Measurements from ENCODE around the gene SVOP.
"Not testable (repeated sequence)": the region's sequence is repeated elsewhere in the genome, so short reads cannot be mapped to it uniquely, and the experiment has no call there.

SVOP gene

DNA sequence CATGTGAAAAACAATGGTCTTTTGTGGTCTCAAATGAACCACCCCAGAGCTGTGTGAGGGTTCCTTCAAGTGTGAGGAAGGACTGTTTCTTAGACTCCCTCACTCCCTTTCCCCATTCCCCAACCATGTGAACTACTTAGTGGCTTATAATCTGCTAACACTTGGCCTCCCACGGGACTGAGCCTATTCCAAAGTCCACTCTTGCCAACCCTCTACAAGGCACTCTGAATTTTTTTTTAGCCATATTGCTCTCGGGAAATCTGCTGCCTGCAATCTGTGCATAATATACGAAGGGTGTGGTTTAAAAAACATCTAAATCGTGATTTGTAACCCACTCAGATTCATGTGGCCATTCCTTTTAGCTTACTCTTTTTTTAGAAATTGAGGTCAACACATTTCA is 2.6 kb downstream of the SVOP start:
- H3K27me3 Mint-ChIP-seq: peaks cover 67 to 76% of the 10 kb centered on the region in 2 donors
- H3K36me3 Mint-ChIP-seq (ENCODE audit: insufficient read depth): no peaks in the 10 kb centered on the region
- H3K27ac Mint-ChIP-seq: no peak overlapping the region
- DNase-seq: no peak
- H3K4me1 Mint-ChIP-seq (ENCODE audit: low read depth in 2 of 2): peaks cover 0 to 2% of the 10 kb centered on the region in 2 donors
- no peaks in the 10 kb centered on the region for H3K9me3 Mint-ChIP-seq
- no peak for ATAC-seq (replicated peaks)
- H3K4me3 Mint-ChIP-seq: no peak overlapping the region

DNA sequence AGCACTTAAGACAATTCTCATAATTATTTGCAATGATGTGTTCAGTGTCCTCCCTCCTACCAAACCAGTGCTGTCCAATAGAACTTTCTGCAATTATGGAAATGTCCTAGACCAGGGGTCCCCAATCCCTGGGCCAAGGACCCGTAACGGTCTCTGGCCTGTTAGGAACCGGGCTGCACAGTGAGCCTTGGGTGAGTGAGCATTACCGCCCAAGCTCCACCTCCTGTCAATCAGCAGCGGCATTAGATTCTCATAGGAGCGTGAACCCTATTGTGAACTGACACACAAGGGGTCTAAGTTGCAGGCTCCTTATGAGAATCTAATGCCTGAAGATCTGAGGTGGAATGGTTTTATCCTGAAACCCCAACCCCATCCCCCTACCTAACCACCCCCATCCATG is 3.9 kb downstream of the SVOP start:
- Mint-ChIP-seq H3K4me3 (no peak overlapping the region), H3K4me1 (ENCODE audit: low read depth in 2 of 2) (peaks cover 0 to 2% of the 10 kb centered on the region in 2 donors), H3K36me3 (ENCODE audit: insufficient read depth) (no peaks in the 10 kb centered on the region), H3K27me3 (peaks cover 66 to 69% of the 10 kb centered on the region in 2 donors), H3K9me3 (no peaks in the 10 kb centered on the region), H3K27ac (no peak overlapping the region)
- no peak for DNase-seq
- ATAC-seq (replicated peaks): no peak

DNA sequence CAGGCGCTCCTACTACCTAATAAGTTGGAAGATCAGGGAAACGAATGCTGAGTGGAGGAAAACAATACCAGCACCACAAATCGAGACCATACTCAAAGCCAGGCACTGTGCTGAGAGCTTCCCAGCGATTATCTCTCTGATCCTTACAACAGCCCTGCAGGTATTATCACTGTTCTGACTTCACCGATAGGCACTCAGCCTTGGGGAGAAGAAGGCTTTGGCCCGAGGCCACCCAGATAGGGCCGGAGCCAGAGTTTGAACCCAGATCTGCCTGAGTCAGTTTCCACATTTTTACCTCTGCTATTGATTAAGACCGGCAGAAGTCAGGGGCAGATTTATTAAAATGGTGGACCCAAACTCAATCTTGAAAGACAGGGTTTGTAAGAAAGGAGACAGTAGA is 4.9 kb downstream of the SVOP start:
- no peaks in the 10 kb centered on the region for H3K36me3 Mint-ChIP-seq (ENCODE audit: insufficient read depth)
- H3K4me1 Mint-ChIP-seq (ENCODE audit: low read depth in 2 of 2): peaks cover 0 to 2% of the 10 kb centered on the region in 2 donors
- no peaks in the 10 kb centered on the region for H3K9me3 Mint-ChIP-seq
- no peak overlapping the region for H3K4me3 Mint-ChIP-seq
- no peak overlapping the region for H3K27ac Mint-ChIP-seq
- DNase-seq (no peak), ATAC-seq (replicated peaks) (no peak)
- H3K27me3 Mint-ChIP-seq: peaks cover 63 to 69% of the 10 kb centered on the region in 2 donors

DNA sequence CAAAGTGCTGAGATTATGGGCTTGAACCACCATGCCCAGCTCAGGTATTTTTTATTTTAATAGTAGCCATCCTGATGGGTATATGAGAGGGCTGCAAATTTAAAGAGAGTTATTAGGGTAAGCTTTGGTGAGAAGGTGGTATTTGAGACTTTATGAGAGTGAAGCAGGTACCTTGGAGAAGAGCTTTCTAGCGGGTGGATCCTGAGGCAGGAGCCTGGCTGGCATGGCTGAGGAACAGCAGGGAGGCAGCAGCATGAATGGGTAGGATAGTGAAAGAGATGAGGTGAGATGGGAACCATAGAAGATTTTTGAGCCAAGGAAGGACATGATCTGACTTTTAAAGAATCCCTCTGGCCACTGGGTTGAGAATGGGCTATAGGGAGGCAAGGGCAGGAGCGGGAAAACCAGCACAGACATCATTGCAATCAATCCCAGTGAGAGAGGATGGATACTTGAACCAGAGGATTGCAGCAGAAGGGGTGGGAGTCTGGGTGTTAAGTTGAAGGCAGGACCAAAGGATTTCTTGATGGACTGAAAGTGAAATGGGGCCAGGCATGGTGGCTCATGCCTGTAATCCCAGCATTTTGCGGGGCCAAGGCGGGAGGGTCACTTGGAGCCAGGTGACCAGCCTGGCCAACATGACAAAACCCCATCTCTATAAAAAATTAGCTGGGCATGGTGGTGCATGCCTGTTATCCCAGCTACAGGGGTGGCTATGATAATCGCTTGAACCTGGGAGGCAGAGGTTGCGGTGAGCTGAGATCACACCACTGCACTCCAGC is 5.7 kb downstream of the SVOP start:
- Mint-ChIP-seq H3K9me3 (no peaks in the 10 kb centered on the region), H3K4me1 (ENCODE audit: low read depth in 2 of 2) (no peaks in the 10 kb centered on the region), H3K27me3 (peaks cover 55 to 61% of the 10 kb centered on the region in 2 donors), H3K4me3 (no peak overlapping the region), H3K27ac (no peak overlapping the region), H3K36me3 (ENCODE audit: insufficient read depth) (no peaks in the 10 kb centered on the region)
- ATAC-seq (replicated peaks): no peak
- DNase-seq: no peak

GRCh38 chr12:109010259-109010658 is 10.6 kb downstream of the SVOP start:
- Mint-ChIP-seq H3K9me3 (no peaks in the 10 kb centered on the region), H3K4me1 (ENCODE audit: low read depth in 2 of 2) (no peaks in the 10 kb centered on the region), H3K27me3 (peaks cover 50 to 51% of the 10 kb centered on the region in 2 donors), H3K27ac (no peak overlapping the region), H3K36me3 (ENCODE audit: insufficient read depth) (peaks cover 2% of the 10 kb centered on the region), H3K4me3 (no peak overlapping the region)
- ATAC-seq (replicated peaks) (no peak), DNase-seq (no peak)

DNA sequence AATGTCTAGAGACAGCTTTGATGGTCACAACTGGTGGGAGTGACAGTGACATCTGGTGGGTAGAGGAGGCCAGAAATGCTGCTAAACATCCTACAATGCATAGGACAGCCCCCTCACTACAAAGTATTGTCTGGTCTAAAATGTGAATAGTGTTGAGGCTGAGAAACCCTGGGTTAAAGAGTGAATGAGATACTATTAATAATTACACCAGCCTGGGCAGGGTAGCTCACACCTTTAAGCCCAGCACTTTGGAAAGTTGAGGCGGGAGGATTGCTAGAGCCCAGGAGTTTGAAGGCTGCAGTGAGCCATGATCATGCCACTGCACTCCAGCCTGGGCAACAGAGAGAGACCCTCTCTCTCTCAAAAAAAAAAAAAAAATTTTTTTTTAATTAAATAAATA is 11.1 kb downstream of the SVOP start:
- no peak overlapping the region for H3K4me3 Mint-ChIP-seq
- peaks cover 2% of the 10 kb centered on the region for H3K36me3 Mint-ChIP-seq (ENCODE audit: insufficient read depth)
- DNase-seq (no peak), ATAC-seq (replicated peaks) (no peak)
- no peak overlapping the region for H3K27ac Mint-ChIP-seq
- no peaks in the 10 kb centered on the region for H3K4me1 Mint-ChIP-seq (ENCODE audit: low read depth in 2 of 2)
- H3K27me3 Mint-ChIP-seq: peaks cover 50 to 51% of the 10 kb centered on the region in 2 donors
- no peaks in the 10 kb centered on the region for H3K9me3 Mint-ChIP-seq

DNA sequence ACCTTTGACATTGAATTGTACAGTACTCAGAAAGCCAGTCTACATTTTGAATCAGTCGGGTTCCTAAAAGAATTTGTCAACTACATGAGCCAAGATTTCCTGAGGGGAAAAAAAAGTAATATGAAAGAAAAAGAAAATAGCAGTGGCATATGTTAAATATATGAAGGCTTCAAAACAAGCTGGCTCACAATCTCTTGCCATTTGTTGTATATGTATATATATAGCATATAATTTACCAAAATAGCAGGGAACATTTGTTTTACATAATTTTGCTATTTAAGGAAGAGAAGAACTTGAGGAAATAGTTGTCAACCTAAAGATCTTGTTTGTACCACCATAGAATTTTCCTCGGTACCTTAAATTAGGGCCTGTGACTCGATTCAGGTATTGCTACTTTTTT is 16.9 kb downstream of the SVOP start:
- peaks cover 2% of the 10 kb centered on the region for H3K36me3 Mint-ChIP-seq (ENCODE audit: insufficient read depth)
- H3K4me1 Mint-ChIP-seq (ENCODE audit: low read depth in 2 of 2): no peaks in the 10 kb centered on the region
- no peak overlapping the region for H3K27ac Mint-ChIP-seq
- H3K4me3 Mint-ChIP-seq: no peak overlapping the region
- H3K9me3 Mint-ChIP-seq: no peaks in the 10 kb centered on the region
- H3K27me3 Mint-ChIP-seq: peaks cover 23 to 32% of the 10 kb centered on the region in 2 donors
- no peak for DNase-seq
- ATAC-seq (replicated peaks): no peak

GRCh38 chr12:108996320-108996719 is 24.5 kb downstream of the SVOP start:
- Mint-ChIP-seq H3K27me3 (peaks cover 27 to 28% of the 10 kb centered on the region in 2 donors), H3K27ac (no peak overlapping the region), H3K4me3 (peak overlapping the region; percentile 25 to 58), H3K4me1 (ENCODE audit: low read depth in 2 of 2) (peaks cover 0 to 2% of the 10 kb centered on the region in 2 donors), H3K9me3 (no peaks in the 10 kb centered on the region), H3K36me3 (ENCODE audit: insufficient read depth) (no peaks in the 10 kb centered on the region)
- DNase-seq (no peak), ATAC-seq (replicated peaks) (no peak)

DNA sequence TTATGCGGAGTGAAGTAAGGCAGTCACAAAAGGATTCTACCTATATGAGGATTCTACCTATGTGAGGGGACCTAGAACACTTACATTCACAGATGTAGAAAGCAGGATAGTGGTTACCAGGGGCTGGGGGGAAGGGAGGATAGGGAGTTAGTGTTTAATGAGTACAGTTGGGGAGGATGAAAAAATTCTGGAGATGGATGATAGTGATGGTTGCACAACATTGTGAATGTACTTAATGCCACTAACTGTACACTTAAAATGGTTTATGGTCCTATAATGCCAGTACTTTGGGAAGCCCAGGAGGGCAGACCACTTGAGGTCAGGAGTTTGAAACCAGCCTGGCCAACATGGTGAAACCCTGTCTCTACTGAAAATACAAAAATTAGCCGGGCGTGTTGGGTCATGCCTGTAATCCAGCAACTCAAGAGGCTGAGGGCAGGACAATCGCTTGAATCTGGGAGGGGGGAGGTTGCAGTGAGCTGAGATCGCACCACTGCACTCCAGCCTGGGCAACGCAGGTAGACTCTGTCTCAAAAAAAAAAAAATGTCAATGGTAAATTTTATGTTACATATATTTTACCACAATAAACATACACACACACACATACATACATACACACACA is 25.4 kb downstream of the SVOP start:
- DNase-seq: no peak
- no peaks in the 10 kb centered on the region for H3K36me3 Mint-ChIP-seq (ENCODE audit: insufficient read depth)
- H3K27ac Mint-ChIP-seq: no peak overlapping the region
- no peaks in the 10 kb centered on the region for H3K9me3 Mint-ChIP-seq
- peaks cover 27 to 28% of the 10 kb centered on the region in 2 donors for H3K27me3 Mint-ChIP-seq
- peaks cover 0 to 2% of the 10 kb centered on the region in 2 donors for H3K4me1 Mint-ChIP-seq (ENCODE audit: low read depth in 2 of 2)
- no peak for ATAC-seq (replicated peaks)
- no peak overlapping the region for H3K4me3 Mint-ChIP-seq

GRCh38 chr12:108990103-108990502 is 30.8 kb downstream of the SVOP start:
- peaks cover 25 to 32% of the 10 kb centered on the region in 2 donors for H3K27me3 Mint-ChIP-seq
- H3K4me3 Mint-ChIP-seq; H3K4me1 Mint-ChIP-seq (ENCODE audit: low read depth in 2 of 2); DNase-seq; ATAC-seq (replicated peaks); H3K27ac Mint-ChIP-seq; H3K36me3 Mint-ChIP-seq (ENCODE audit: insufficient read depth); H3K9me3 Mint-ChIP-seq: not testable (repeated sequence)

DNA sequence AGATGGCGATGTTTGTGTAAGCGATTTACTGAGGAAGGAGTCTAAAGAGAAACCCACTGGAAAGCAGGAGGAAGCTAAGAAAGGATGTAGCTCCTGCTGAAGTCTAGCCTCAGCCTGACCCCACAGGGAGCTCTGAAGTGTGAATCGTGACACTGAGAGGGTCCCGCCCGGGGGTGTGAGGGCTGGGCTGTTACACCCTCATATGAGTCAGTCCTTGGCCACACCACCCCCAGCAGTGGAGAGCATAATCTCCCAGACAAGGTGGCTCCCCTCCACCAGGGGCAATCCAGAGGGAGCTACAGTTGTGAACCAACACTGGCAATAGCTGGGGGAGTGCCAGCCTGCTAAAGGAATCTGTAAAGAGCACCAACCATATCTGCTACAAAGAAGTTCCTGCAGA is 31.5 kb downstream of the SVOP start:
- H3K27me3 Mint-ChIP-seq: peaks cover 24 to 32% of the 10 kb centered on the region in 2 donors
- H3K9me3 Mint-ChIP-seq: no peaks in the 10 kb centered on the region
- no peak for DNase-seq
- ATAC-seq (replicated peaks): no peak
- no peaks in the 10 kb centered on the region for H3K4me1 Mint-ChIP-seq (ENCODE audit: low read depth in 2 of 2)
- H3K4me3 Mint-ChIP-seq: no peak overlapping the region
- no peaks in the 10 kb centered on the region for H3K36me3 Mint-ChIP-seq (ENCODE audit: insufficient read depth)
- H3K27ac Mint-ChIP-seq: no peak overlapping the region

GRCh38 chr12:108985750-108986149 is 35.1 kb downstream of the SVOP start:
- H3K9me3 Mint-ChIP-seq: no peaks in the 10 kb centered on the region

GRCh38 chr12:108983227-108983626 is 37.6 kb downstream of the SVOP start:
- DNase-seq: no peak
- no peak overlapping the region for H3K4me3 Mint-ChIP-seq
- H3K27me3 Mint-ChIP-seq: no peaks in the 10 kb centered on the region
- no peaks in the 10 kb centered on the region for H3K9me3 Mint-ChIP-seq
- ATAC-seq (replicated peaks): no peak
- no peaks in the 10 kb centered on the region for H3K36me3 Mint-ChIP-seq (ENCODE audit: insufficient read depth)
- no peaks in the 10 kb centered on the region for H3K4me1 Mint-ChIP-seq (ENCODE audit: low read depth in 2 of 2)
- no peak overlapping the region for H3K27ac Mint-ChIP-seq

More at GRCh38 chr12:108985750-108986149, 35.1 kb downstream of the SVOP start:
- Mint-ChIP-seq H3K4me1 (ENCODE audit: low read depth in 2 of 2) (no peaks in the 10 kb centered on the region), H3K4me3 (no peak overlapping the region), H3K27ac (no peak overlapping the region), H3K27me3 (peaks cover 14 to 20% of the 10 kb centered on the region in 2 donors), H3K36me3 (ENCODE audit: insufficient read depth) (no peaks in the 10 kb centered on the region)
- ATAC-seq (replicated peaks): no peak
- no peak for DNase-seq

DNA sequence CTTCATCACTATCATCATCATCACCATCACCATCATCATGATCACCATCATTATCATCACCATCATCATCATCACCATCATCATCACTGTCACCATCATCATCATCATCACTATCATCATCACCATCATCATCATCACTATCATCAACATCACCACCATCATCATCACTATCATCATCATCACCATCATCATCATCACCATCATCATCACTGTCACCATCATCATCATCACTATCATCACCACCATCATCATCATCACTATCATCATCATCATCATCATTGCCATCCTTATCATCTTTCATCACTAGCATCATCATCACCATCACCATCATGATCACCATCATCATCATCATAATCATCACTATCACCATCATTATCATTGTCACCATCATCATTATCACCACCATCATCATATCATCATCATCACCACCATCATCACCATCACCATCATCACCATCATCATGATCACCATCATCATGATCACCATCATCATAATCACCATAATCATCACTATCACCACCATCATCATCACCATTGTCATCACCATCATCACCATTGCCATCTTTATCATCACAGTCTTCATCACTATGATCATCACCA is 38.1 kb downstream of the SVOP start:
- no peak overlapping the region for H3K27ac Mint-ChIP-seq
- no peaks in the 10 kb centered on the region for H3K4me1 Mint-ChIP-seq (ENCODE audit: low read depth in 2 of 2)
- no peaks in the 10 kb centered on the region for H3K9me3 Mint-ChIP-seq
- H3K4me3 Mint-ChIP-seq: no peak overlapping the region
- H3K27me3 Mint-ChIP-seq: no peaks in the 10 kb centered on the region
- ATAC-seq (replicated peaks) (no peak), DNase-seq (no peak)
- no peaks in the 10 kb centered on the region for H3K36me3 Mint-ChIP-seq (ENCODE audit: insufficient read depth)
